Measurements from ENCODE around the gene CDK11B.
"Not testable (repeated sequence)": the region's sequence is repeated elsewhere in the genome, so short reads cannot be mapped to it uniquely, and the experiment has no call there.

- TF ChIP-seq CTCF (conservative IDR thresholded peaks at IDR 0.05; ENCODE audit: low read depth in 2 of 2) (peak in 1 of 2 experiments; percentile 34; a peak in 2 of 4 replicates), POLR2AphosphoS5 (IDR thresholded peaks at IDR 0.05; ENCODE audit: low read depth) (peak; percentile 45), CREB1 (CRISPR knock-in tag; IDR thresholded peaks at IDR 0.05; ENCODE audit: low read depth) (peak; percentile 98), ETS1 (IDR thresholded peaks at IDR 0.05) (peak; percentile 46; the same call in 1 of the 2 replicates)
- TF ChIP-seq REST (IDR thresholded peaks at IDR 0.05; ENCODE audit: unreplicated experiment); EZH2phosphoT487 (IDR thresholded peaks at IDR 0.05; ENCODE audit: unreplicated experiment); EZH2 (IDR thresholded peaks at IDR 0.05; ENCODE audit: low read depth, unreplicated experiment); ZNF462 (CRISPR knock-in tag; IDR thresholded peaks at IDR 0.05); JUNB (IDR thresholded peaks at IDR 0.05; ENCODE audit: unreplicated experiment): not testable (repeated sequence)
Observed at GRCh38 chr1:1658583-1659549, at the start of gene CDK11B.
